ENCODE data around the gene VEPH1. TPM values are rescaled to one million over a fixed set of nuclear protein-coding genes. Genes with fewer than 3 reads are reported as not detected.

Gene VEPH1
- total RNA-seq: 17.8 TPM
- 29.2 TPM for polyA plus RNA-seq (ENCODE audit: insufficient read depth, low read depth, low replicate concordance)
- long read RNA-seq, donor 1: 0 reads
- long read RNA-seq, donor 2, full-length matches to known transcripts: 3 of 3 reads
- long read RNA-seq, donor 2, partial matches to known transcripts: 0 of 3 reads
- long read RNA-seq, donor 2, other reads (novel, unspliced or antisense): 0 of 3 reads
- long read RNA-seq, donor 3, full-length matches to known transcripts: 5 of 23 reads
- long read RNA-seq, donor 3, partial matches to known transcripts: 18 of 23 reads
- long read RNA-seq, donor 3, other reads (novel, unspliced or antisense): 0 of 23 reads
- long read RNA-seq, donor 4, partial matches to known transcripts: 5 of 5 reads
- long read RNA-seq, donor 4, other reads (novel, unspliced or antisense): 0 of 5 reads
- long read RNA-seq, donor 5: 0 reads
- long read RNA-seq, donor 6, partial matches to known transcripts: 8 of 14 reads
- long read RNA-seq, donor 6, other reads (novel, unspliced or antisense): 0 of 14 reads
- long read RNA-seq, donor 7, full-length matches to known transcripts: 3 of 16 reads
- long read RNA-seq, donor 7, partial matches to known transcripts: 4 of 16 reads
- long read RNA-seq, donor 7, other reads (novel, unspliced or antisense): 9 of 16 reads
- long read RNA-seq, donor 8, full-length matches to known transcripts: 4 of 4 reads
- long read RNA-seq, donor 8, partial matches to known transcripts: 0 of 4 reads
- long read RNA-seq, donor 8, other reads (novel, unspliced or antisense): 0 of 4 reads
- long read RNA-seq, donor 9, full-length matches to known transcripts: 3 of 8 reads
- long read RNA-seq, donor 9, partial matches to known transcripts: 5 of 8 reads
- long read RNA-seq, donor 9, other reads (novel, unspliced or antisense): 0 of 8 reads
- long read RNA-seq, donor 10, partial matches to known transcripts: 6 of 7 reads
- long read RNA-seq, donor 10, other reads (novel, unspliced or antisense): 0 of 7 reads

DNA sequence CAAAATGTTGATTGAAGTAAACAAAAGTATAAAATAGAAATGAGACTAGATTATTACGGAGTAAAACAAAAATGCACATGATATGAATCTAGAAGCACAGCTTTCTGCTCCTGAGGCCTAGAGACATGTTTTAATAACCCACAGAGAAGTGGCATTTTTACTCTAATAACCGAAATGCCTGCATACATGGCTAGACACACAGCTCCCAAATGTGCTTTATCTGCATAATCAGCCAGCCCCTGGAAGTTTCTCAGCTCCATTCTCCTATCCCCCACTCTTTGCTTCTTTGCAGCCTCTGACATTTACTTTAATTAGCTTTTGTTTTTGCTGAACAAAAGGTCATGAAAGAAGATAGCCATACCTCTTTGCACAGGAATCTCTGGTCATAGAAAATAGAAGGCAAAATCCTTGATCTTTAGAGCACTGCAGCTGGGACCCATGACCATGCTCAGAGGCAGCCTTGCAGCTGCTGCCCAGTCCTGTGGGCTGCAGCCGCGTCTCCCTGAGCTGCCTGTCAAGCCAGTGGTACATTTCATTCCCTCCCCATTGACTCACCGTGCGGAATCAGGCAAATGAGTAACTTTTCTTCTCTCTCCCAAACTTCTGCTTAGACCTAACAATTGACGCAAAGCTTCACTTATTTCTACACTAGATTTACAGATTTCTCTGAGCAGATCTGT is at the start of gene VEPH1:
TSS of gene VEPH1 (minus strand) at position 501 of the 680 bp plus-strand sequence. CDS start 8,067 bp downstream, outside the sequence.
- no peaks in the 10 kb centered on the region for H3K9me3 ChIP-seq (ENCODE audit: control insufficient read depth in 2 of 3, insufficient read depth in 1 of 3, low read length in 3 of 3)
- no peaks in the 10 kb centered on the region for H3K27me3 ChIP-seq (ENCODE audit: control insufficient read depth, insufficient read depth, low read length)
- TF ChIP-seq, protein P1, sequence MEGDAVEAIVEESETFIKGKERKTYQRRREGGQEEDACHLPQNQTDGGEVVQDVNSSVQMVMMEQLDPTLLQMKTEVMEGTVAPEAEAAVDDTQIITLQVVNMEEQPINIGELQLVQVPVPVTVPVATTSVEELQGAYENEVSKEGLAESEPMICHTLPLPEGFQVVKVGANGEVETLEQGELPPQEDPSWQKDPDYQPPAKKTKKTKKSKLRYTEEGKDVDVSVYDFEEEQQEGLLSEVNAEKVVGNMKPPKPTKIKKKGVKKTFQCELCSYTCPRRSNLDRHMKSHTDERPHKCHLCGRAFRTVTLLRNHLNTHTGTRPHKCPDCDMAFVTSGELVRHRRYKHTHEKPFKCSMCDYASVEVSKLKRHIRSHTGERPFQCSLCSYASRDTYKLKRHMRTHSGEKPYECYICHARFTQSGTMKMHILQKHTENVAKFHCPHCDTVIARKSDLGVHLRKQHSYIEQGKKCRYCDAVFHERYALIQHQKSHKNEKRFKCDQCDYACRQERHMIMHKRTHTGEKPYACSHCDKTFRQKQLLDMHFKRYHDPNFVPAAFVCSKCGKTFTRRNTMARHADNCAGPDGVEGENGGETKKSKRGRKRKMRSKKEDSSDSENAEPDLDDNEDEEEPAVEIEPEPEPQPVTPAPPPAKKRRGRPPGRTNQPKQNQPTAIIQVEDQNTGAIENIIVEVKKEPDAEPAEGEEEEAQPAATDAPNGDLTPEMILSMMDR (IDR thresholded peaks at IDR 0.05; ENCODE audit: borderline replicate concordance, extremely low read depth, insufficient read depth): no peak
- no peaks in the 10 kb centered on the region for H3K36me3 ChIP-seq (ENCODE audit: control insufficient read depth in 2 of 3, insufficient read depth in 3 of 3, low read length in 3 of 3)
- H3K9ac ChIP-seq (ENCODE audit: low read length in 3 of 3): peak within 1 kb of the TSS in 2 of 3 donors; percentile 10 to 12
- DNase-seq (peak in 4 of 5 donors; percentile 63 to 87 (median 76)), FAIRE-seq (no peak)
- peaks cover 0 to 13% (median 11%) of the 10 kb centered on the region in 3 donors for H3K4me1 ChIP-seq (ENCODE audit: control insufficient read depth in 2 of 3, insufficient read depth in 2 of 3, low read depth in 1 of 3, low read length in 3 of 3)
- H3K4me3 ChIP-seq (ENCODE audit: low read length in 3 of 3): peak within 1 kb of the TSS; percentile 48 to 67 (median 59)
- intact Hi-C loops (cut with DNase I): no loop called here
- H3K27ac ChIP-seq (ENCODE audit: low read depth in 2 of 2, low read length in 2 of 2): peak within 1 kb of the TSS; percentile 44 to 50

DNA sequence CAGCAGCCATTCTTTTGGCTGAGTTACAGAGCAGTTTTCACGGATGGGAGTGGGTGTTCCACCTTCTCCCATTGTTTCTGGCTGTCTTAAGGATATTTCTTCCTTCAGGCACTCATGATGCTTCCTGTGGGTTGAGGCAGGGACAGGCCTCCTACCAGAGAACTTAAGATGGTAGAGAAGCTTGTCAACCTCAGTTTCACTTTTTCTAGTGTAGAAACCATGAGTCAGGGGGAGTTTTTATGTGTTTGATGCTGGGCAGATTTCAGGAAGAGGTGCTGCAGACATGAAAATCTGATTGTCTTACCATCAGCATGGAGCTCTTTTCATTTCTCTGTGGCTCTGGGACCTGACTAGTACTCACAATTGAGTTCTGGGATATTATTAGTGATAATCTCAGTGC is 48.7 kb upstream of the VEPH1 start:
- H3K4me1 ChIP-seq (ENCODE audit: control insufficient read depth in 2 of 3, insufficient read depth in 2 of 3, low read depth in 1 of 3, low read length in 3 of 3): no peaks in the 10 kb centered on the region
- DNase-seq: no peak
- H3K36me3 ChIP-seq (ENCODE audit: control insufficient read depth in 2 of 3, insufficient read depth in 3 of 3, low read length in 3 of 3): no peaks in the 10 kb centered on the region
- no peak for FAIRE-seq
- H3K4me3 ChIP-seq (ENCODE audit: low read length in 3 of 3): no peak overlapping the region
- TF ChIP-seq, protein P1 (IDR thresholded peaks at IDR 0.05; ENCODE audit: borderline replicate concordance, extremely low read depth, insufficient read depth): no peak
- no peaks in the 10 kb centered on the region for H3K27me3 ChIP-seq (ENCODE audit: control insufficient read depth, insufficient read depth, low read length)
- intact Hi-C loops (cut with DNase I): no loop called here
- H3K9ac ChIP-seq (ENCODE audit: low read length in 3 of 3): no peak overlapping the region
- H3K27ac ChIP-seq (ENCODE audit: low read depth in 2 of 2, low read length in 2 of 2): no peak overlapping the region
- no peaks in the 10 kb centered on the region for H3K9me3 ChIP-seq (ENCODE audit: control insufficient read depth in 2 of 3, insufficient read depth in 1 of 3, low read length in 3 of 3)

DNA sequence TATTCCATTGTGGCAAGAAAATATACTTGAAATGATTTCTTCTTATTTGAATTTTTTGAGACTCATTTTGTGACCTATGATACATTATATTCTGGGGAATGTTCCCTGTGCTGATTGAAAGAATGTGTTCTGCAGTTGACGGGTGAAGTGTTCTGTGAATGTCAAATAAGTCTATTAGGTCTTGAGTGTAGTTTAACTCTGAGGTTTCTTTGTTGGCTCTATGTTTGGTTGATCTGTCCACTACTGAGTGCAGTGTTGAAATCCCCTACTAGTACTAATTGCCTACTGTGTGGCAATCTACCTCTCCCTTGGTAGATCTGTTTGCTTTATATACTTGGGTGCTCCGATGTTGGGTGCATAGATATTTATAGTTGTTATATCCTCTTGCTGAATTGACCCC is 46.3 kb upstream of the VEPH1 start:
- Histone ChIP-seq H3K27ac (ENCODE audit: low read depth in 2 of 2, low read length in 2 of 2) (no peak overlapping the region), H3K4me1 (ENCODE audit: control insufficient read depth in 2 of 3, insufficient read depth in 2 of 3, low read depth in 1 of 3, low read length in 3 of 3) (no peaks in the 10 kb centered on the region), H3K4me3 (ENCODE audit: low read length in 3 of 3) (no peak overlapping the region), H3K9me3 (ENCODE audit: control insufficient read depth in 2 of 3, insufficient read depth in 1 of 3, low read length in 3 of 3) (no peaks in the 10 kb centered on the region), H3K27me3 (ENCODE audit: control insufficient read depth, insufficient read depth, low read length) (no peaks in the 10 kb centered on the region), H3K9ac (ENCODE audit: low read length in 3 of 3) (no peak overlapping the region), H3K36me3 (ENCODE audit: control insufficient read depth in 2 of 3, insufficient read depth in 3 of 3, low read length in 3 of 3) (no peaks in the 10 kb centered on the region)
- no peak for DNase-seq
- no peak for FAIRE-seq
- TF ChIP-seq, protein P1 (IDR thresholded peaks at IDR 0.05; ENCODE audit: borderline replicate concordance, extremely low read depth, insufficient read depth): no peak
- intact Hi-C loops (cut with DNase I): no loop called here

All from kidney (tissue), 22 donors.